Lung (tissue), 16 donors: ENCODE data around the gene HLA-DQB1. TPM values are rescaled to one million over a fixed set of nuclear protein-coding genes. Genes with fewer than 3 reads are reported as not detected.
"Not testable (repeated sequence)": the region's sequence is repeated elsewhere in the genome, so short reads cannot be mapped to it uniquely, and the experiment has no call there.

Source experiments
- ATAC-seq: fragments of 200-7000 bp; cut with Tn5 transposase; one replicate; pipeline ENCODE4 v1.9.1; 2020; ENCODE audit warnings: moderate number of reproducible peaks; ENCODE audit not compliant: insufficient read depth, low FRiP score
- DNase-seq, 3 donors: peaks; one replicate each; pipeline ENCODE4 v3.0.0-alpha.2; 2013 to 2017
- H3K27ac ChIP-seq, 2 donors: one replicate each; pipeline ENCODE4 v1.5.1; 2013; ENCODE audit warnings: mild to moderate bottlenecking in 2 of 2, moderate library complexity in 2 of 2, control low read depth in 1 of 2, inconsistent platforms in 1 of 2, low read depth in 1 of 2, low read length in 1 of 2
- H3K27me3 ChIP-seq, 3 donors: one replicate each; pipeline ENCODE4 v1.5.1; 2013; ENCODE audit warnings: low read length in 2 of 3; ENCODE audit not compliant: control insufficient read depth in 3 of 3, insufficient read depth in 3 of 3
- H3K36me3 ChIP-seq, 4 donors: one replicate each; pipeline ENCODE4 v1.5.1; 2013; ENCODE audit warnings: low read length in 4 of 4, mild to moderate bottlenecking in 1 of 4, moderate library complexity in 1 of 4; ENCODE audit not compliant: control insufficient read depth in 4 of 4, insufficient read depth in 4 of 4
- H3K4me1 ChIP-seq, 5 donors: one replicate each; pipeline ENCODE4 v1.5.1; 2013; ENCODE audit warnings: low read length in 5 of 5, mild to moderate bottlenecking in 2 of 5, moderate library complexity in 1 of 5; ENCODE audit not compliant: control insufficient read depth in 5 of 5, insufficient read depth in 5 of 5
- H3K4me3 ChIP-seq: one replicate; pipeline ENCODE4 v1.5.1; 2013; ENCODE audit warnings: mild to moderate bottlenecking, control low read depth, moderate library complexity
- H3K9ac ChIP-seq, 2 donors: one replicate each; pipeline ENCODE4 v1.5.1; 2013; ENCODE audit warnings: low read length in 2 of 2, control low read depth in 1 of 2; ENCODE audit not compliant: insufficient read depth in 1 of 2
- H3K9me3 ChIP-seq, 4 donors: one replicate each; pipeline ENCODE4 v1.5.1; 2013; ENCODE audit warnings: low read length in 3 of 4, mild to moderate bottlenecking in 1 of 4, moderate library complexity in 1 of 4; ENCODE audit not compliant: control insufficient read depth in 4 of 4, insufficient read depth in 3 of 4
- WGBS, 2 donors: extraction: QIAGEN DNeasy Blood & Tissue Kit; methylation state at CpG; one replicate each; pipeline ENCODE4 v1.1.7; 2013; 5-methylcytosine and 5-hydroxymethylcytosine counted together
- long read RNA-seq, 5 donors: transcript quantifications; one replicate each; lab custom pipeline, GENCODE V29; 2026
- polyA plus RNA-seq, 2 donors: library from polyadenylated mRNA; stranded (reverse); fragments of 200-250 nt; gene quantifications; one replicate each; pipeline ENCODE4 v1.2.1, GENCODE V29; 2013
- total RNA-seq, 2 donors: library from RNA; depleted of rRNA in 1 of 2; stranded (reverse); fragments of >200 nt in 1 of 2; gene quantifications; one replicate each; pipeline ENCODE4 v1.2.1, GENCODE V29; 2014 to 2021
- TF ChIP-seq, protein P1 (sequence below): IDR thresholded peaks from 2 replicates; pipeline ENCODE4 v1.5.1; 2012; ENCODE audit warnings: mild to moderate bottlenecking; ENCODE audit errors: control extremely low read depth, extremely low read depth
- donor health status: control.
- donor health status: control.
- donor health status: Bipolar disorder and iron deficiency.
- donor health status: healthy.
- donor health status: DM: yes; HTN: yes; CAD: no.

HLA-DQB1 gene
- 10 to 100 TPM in 1 of 2 donors, 1 to 10 TPM in 1; 4.1 to 36.1 TPM for total RNA-seq
- 1,000 to 10,000 TPM in 1 of 2 donors, 100 to 1,000 TPM in 1; 169 to 1,148 TPM for polyA plus RNA-seq
- long read RNA-seq, donor 1, partial matches to known transcripts = 8 of 12 reads
- long read RNA-seq, donor 1, other reads (novel, unspliced or antisense) = 0 of 12 reads
- long read RNA-seq, donor 2, partial matches to known transcripts = 0 of 1 reads
- long read RNA-seq, donor 2, other reads (novel, unspliced or antisense) = 0 of 1 reads
- long read RNA-seq, donor 3, partial matches to known transcripts = 0 of 1 reads
- long read RNA-seq, donor 3, other reads (novel, unspliced or antisense) = 0 of 1 reads
- long read RNA-seq, donor 4 = 0 reads
- long read RNA-seq, donor 5, transcript HLA-DQB1-205 (5 exons, 1,642 nt) = major isoform, 5 of 5 reads
- long read RNA-seq, donor 5, partial matches to known transcripts = 0 of 5 reads
- long read RNA-seq, donor 5, other reads (novel, unspliced or antisense) = 0 of 5 reads

DNA sequence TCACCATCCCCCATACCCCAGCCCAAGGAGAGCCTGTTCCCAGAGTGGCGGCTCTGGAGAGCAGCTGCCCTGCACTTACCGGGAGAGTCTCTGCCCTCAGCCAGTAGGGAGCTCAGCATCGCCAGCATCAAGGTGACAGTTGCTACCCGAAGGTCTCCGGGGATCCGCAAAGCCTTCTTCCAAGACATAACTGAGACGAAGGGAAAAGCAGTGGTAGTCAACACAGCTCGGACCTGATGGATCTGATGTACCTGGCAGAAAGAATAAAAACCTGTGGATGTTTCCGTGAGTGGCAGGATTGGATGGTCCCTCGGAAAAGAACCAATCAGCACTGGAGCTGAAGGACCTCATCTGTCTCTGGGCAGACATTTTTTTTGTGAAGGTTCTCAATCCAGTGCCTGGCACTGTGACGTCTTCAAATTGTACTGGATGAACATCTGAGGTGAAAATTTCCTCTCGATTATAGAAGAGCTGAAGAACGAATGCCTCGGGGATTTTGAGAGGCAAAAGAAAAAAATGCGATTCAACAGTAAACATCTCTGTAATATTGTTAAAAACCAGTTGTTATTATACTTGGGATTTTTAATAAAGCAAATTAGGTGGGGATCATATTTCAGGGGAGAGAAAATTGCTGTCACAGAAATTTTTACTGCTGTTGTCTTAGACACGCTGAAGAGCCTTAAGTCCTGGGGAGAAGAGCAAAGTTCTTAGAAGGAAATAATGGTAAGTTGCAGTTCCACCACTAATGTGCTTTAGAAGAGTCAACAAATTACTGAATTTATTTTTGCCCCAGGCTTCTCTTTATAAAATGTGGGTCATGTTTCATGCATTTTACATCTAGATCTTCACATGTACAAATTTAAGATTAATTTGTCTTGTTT is at the start of gene HLA-DQB1:
TSS of gene HLA-DQB1 (minus strand) at position 238 of the 881 bp plus-strand sequence. CDS start at position 188, 50 bp downstream.
- H3K27me3 ChIP-seq = peaks cover 0 to 5% (median 4%) of the 10 kb centered on the region in 3 donors
- H3K9ac ChIP-seq = no peak within 1 kb of the TSS
- TF ChIP-seq, protein P1, sequence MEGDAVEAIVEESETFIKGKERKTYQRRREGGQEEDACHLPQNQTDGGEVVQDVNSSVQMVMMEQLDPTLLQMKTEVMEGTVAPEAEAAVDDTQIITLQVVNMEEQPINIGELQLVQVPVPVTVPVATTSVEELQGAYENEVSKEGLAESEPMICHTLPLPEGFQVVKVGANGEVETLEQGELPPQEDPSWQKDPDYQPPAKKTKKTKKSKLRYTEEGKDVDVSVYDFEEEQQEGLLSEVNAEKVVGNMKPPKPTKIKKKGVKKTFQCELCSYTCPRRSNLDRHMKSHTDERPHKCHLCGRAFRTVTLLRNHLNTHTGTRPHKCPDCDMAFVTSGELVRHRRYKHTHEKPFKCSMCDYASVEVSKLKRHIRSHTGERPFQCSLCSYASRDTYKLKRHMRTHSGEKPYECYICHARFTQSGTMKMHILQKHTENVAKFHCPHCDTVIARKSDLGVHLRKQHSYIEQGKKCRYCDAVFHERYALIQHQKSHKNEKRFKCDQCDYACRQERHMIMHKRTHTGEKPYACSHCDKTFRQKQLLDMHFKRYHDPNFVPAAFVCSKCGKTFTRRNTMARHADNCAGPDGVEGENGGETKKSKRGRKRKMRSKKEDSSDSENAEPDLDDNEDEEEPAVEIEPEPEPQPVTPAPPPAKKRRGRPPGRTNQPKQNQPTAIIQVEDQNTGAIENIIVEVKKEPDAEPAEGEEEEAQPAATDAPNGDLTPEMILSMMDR = no peak
- peak within 1 kb of the TSS; percentile 10 to 97 for H3K27ac ChIP-seq
- peaks cover 0 to 8% (median 0%) of the 10 kb centered on the region in 5 donors for H3K4me1 ChIP-seq
- WGBS, 2 donors = 5 to 8% methylated on average over 16 of the region's 16 CpGs
- peak within 1 kb of the TSS; percentile 64 for H3K4me3 ChIP-seq
- ATAC-seq (peak; percentile 84), DNase-seq (peak in 2 of 3 donors; percentile 41 to 42)
- H3K36me3 ChIP-seq = peaks cover 0 to 5% (median 0%) of the 10 kb centered on the region in 4 donors
- peaks cover 0 to 2% (median 0%) of the 10 kb centered on the region in 4 donors for H3K9me3 ChIP-seq

DNA sequence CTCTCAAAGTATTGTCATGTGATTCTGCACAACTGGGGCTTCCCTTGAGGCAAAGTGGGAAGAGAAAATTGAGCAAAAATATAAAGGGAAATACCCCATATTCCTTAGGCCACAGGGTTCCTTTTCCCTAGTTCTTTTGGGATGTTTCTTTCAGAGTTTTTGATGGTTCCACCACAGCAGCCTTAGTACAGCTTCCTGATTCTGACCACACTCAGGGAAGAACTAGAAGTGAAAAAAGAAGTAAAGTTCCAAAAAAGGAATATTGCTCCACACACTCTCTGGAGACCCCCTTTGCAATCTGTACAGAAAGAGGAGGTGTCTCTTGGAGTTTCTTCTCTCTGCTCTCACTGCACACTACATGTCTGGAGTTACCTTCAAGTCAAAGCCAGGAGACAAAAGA is 46.8 kb upstream of the HLA-DQB1 start:
- ATAC-seq (no peak), DNase-seq (no peak)
- Histone ChIP-seq H3K27me3 (no peaks in the 10 kb centered on the region), H3K4me3 (no peak overlapping the region), H3K9ac (no peak overlapping the region), H3K4me1 (no peaks in the 10 kb centered on the region), H3K9me3 (no peaks in the 10 kb centered on the region), H3K27ac (no peak overlapping the region), H3K36me3 (no peaks in the 10 kb centered on the region)
- TF ChIP-seq, protein P1 = no peak

DNA sequence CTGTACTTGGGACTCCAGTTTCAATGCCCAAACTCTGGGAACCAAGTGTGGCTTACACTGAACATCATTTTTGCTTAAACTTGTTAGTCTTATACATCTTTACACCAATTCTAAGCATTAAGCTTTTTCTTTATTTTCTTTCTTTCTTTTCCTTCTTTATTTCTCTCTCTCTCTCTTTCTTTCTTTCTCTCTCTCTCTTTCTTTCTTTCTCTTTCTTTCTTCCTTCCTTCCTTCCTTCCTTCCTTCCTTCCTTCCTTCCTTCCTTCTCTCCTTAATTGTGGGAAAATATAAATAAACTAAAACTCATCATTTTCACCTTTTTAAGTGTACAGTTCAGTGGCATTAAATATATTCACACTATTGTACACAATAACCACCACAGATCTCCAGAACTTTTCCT is 43.2 kb upstream of the HLA-DQB1 start:
- no peaks in the 10 kb centered on the region for H3K27me3 ChIP-seq
- no peak overlapping the region for H3K4me3 ChIP-seq
- H3K27ac ChIP-seq = no peak overlapping the region
- no peak for ATAC-seq
- TF ChIP-seq, protein P1 = no peak
- no peaks in the 10 kb centered on the region for H3K4me1 ChIP-seq
- no peaks in the 10 kb centered on the region for H3K9me3 ChIP-seq
- DNase-seq = no peak
- H3K9ac ChIP-seq = no peak overlapping the region
- H3K36me3 ChIP-seq = no peaks in the 10 kb centered on the region

DNA sequence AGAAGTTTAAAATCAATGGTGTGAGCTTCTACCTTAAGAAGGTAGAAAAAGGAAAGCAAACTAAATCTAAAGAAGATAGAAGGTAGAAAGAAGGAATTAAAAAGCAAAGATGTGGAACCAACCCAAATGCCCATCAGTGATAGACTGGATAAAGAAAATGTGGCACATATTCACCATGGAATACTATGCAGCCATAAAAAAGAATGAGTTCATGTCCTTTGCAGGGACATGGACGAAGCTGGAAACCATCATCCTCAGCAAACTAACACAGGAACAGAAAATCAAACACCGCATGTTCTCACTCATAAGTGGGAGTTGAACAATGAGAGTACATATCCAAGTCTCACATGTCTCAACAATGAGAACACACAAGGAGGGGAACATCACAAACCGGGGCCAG is 38.7 kb upstream of the HLA-DQB1 start:
- not testable (repeated sequence) for H3K9ac ChIP-seq, H3K27ac ChIP-seq, H3K4me1 ChIP-seq, ATAC-seq, H3K4me3 ChIP-seq, H3K27me3 ChIP-seq, H3K9me3 ChIP-seq, H3K36me3 ChIP-seq, DNase-seq
- WGBS, 2 donors = 90 to 94% methylated on average over 2 to 3 of the region's 3 CpGs
